ENCODE data around the gene MRPS23. TPM values are rescaled to one million over a fixed set of nuclear protein-coding genes. Genes with fewer than 3 reads are reported as not detected.

Gene MRPS23
- total and polyA plus RNA-seq, 2 of the 8 experiments (the other 6 are each of a cell fraction or from before 2014, with no cell fraction given), result 38.6 to 60.4 TPM

- Histone ChIP-seq H4K8ac (ENCODE audit: extremely low read depth, insufficient read depth, low read length) (no peak overlapping the region), H3K4me1 (replicated peaks in 1 of 4; ENCODE audit: control insufficient read depth in 3 of 4, insufficient read depth in 4 of 4, low read length in 3 of 4) (peaks cover 0 to 7% (median 3%) of the 10 kb centered on the region in 4 experiments; a peak in 3 of 7 replicates), H3K23ac (ENCODE audit: insufficient read length) (no peak overlapping the region), H3K4me3 (ENCODE audit: extremely low read depth in 1 of 4, insufficient read depth in 2 of 4, low read depth in 3 of 4, low read length in 4 of 4) (no peak overlapping the region), H2BK12ac (ENCODE audit: low read depth, low read length) (no peak overlapping the region), H2AK5ac (ENCODE audit: low read depth, low read length) (no peak overlapping the region), H3K79me2 (ENCODE audit: control insufficient read depth in 1 of 2, insufficient read depth in 2 of 2, low read length in 2 of 2) (peaks cover 0 to 11% of the 10 kb centered on the region in 2 experiments; a peak in 2 of 4 replicates), H2BK120ac (replicated peaks; ENCODE audit: low read depth, low read length) (no peak overlapping the region), H3K56ac (replicated peaks; ENCODE audit: insufficient read length, low read depth, low read length) (no peak overlapping the region), H4K91ac (replicated peaks; ENCODE audit: insufficient read length, low read length) (peak overlapping the region; percentile 26), H2BK5ac (ENCODE audit: low read depth, low read length) (no peak overlapping the region), H3K27ac (ENCODE audit: low read depth, low read length) (no peak overlapping the region), H2BK20ac (ENCODE audit: low read length) (no peak overlapping the region), H3K4me2 (ENCODE audit: insufficient read depth in 1 of 2, low read depth in 2 of 2, low read length in 2 of 2) (no peak overlapping the region), H2AFZ (ENCODE audit: low read length) (no peak overlapping the region), H3K36me3 (ENCODE audit: control insufficient read depth in 2 of 4, insufficient read depth in 4 of 4, low read length in 3 of 4) (no peaks in the 10 kb centered on the region; a peak in 1 of 8 replicates), H3K23me2 (ENCODE audit: low read depth, low read length) (peaks cover 9% of the 10 kb centered on the region), H3K79me1 (ENCODE audit: low read depth, low read length) (peaks cover 3% of the 10 kb centered on the region), H2BK15ac (ENCODE audit: low read length) (no peak overlapping the region), H3K9ac (replicated peaks in 1 of 4; ENCODE audit: extremely low read depth in 1 of 4, low read depth in 3 of 4, low read length in 3 of 4) (no peak overlapping the region), H3K27me3 (replicated peaks in 1 of 4; ENCODE audit: control insufficient read depth in 3 of 4, extremely low read depth in 1 of 4, insufficient read depth in 3 of 4, low read length in 3 of 4) (no peaks in the 10 kb centered on the region), H3K9me3 (ENCODE audit: insufficient read depth in 2 of 2, low read depth in 1 of 2, low read length in 1 of 2) (no peaks in the 10 kb centered on the region), H3K18ac (ENCODE audit: extremely low read depth, low read length) (no peak overlapping the region), H3K4ac (replicated peaks; ENCODE audit: insufficient read length, low read depth, low read length) (no peak overlapping the region), H4K20me1 (replicated peaks in 1 of 2; ENCODE audit: control insufficient read depth in 1 of 2, insufficient read depth in 2 of 2, low read length in 2 of 2) (no peaks in the 10 kb centered on the region), H4K5ac (ENCODE audit: insufficient read length, low read depth, low read length) (no peak overlapping the region), H3K14ac (ENCODE audit: insufficient read length) (no peak overlapping the region)
- WGBS, 2 experiments (ENCODE audit: extremely low coverage in 1 of 2, insufficient coverage in 1 of 2, insufficient read length in 1 of 2, insufficient replicate concordance in 2 of 2, low coverage in 1 of 2, low lambda C conversion rate in 2 of 2, missing lambda C conversion rate in 1 of 2), result 93% methylated on average over 8 of the region's 8 CpGs; no CpG with 5 or more reads in 1 of the 2 experiments
- no peak for FAIRE-seq
- ChIA-PET POLR2A (ENCODE audit: partially characterized antibody) (interaction anchor here (0.8 to 32.5 kb wide), 2 partner anchors 27 to 144 kb away, joined by 3 to 672 read pairs; partner anchors contain the start of genes SRSF1 and VEZF1), CTCF (ENCODE audit: partially characterized antibody) (interaction anchor here (0.8 to 19.8 kb wide), 11 partner anchors 10 to 259 kb away, joined by 3 to 384 read pairs (median 73); partner anchors contain the start of genes CUEDC1 and SRSF1)
- DNase-seq (ENCODE audit: low read depth in 1 of 2, low spot score in 2 of 2), result no peak
- no peak for TF ChIP-seq RBBP5 (IDR thresholded peaks at IDR 0.05; ENCODE audit: borderline replicate concordance, low read depth, low read length)
- no peak for TF ChIP-seq PHF8 (conservative IDR thresholded peaks at IDR 0.05; ENCODE audit: low read depth, low read length)
- no peak for TF ChIP-seq CHD2 (IDR thresholded peaks at IDR 0.05; ENCODE audit: low read length)
- TF ChIP-seq KDM4A (IDR thresholded peaks at IDR 0.05; ENCODE audit: low read depth, low read length, severe bottlenecking), result no peak
- no peak for TF ChIP-seq EGR1 (IDR thresholded peaks at IDR 0.05; ENCODE audit: borderline replicate concordance, low read depth, low read length)
- TF ChIP-seq POLR2AphosphoS5 (IDR thresholded peaks at IDR 0.05; ENCODE audit: low read depth, low read length), result no peak
- no peak for TF ChIP-seq TAF1 (IDR thresholded peaks at IDR 0.05; ENCODE audit: low read depth, low read length)
- TF ChIP-seq POU5F1 (IDR thresholded peaks at IDR 0.05; ENCODE audit: low read depth, low read length), result no peak
- no peak for TF ChIP-seq HDAC6 (IDR thresholded peaks at IDR 0.05; ENCODE audit: low read depth, low read length)
- TF ChIP-seq MAX (IDR thresholded peaks at IDR 0.05), result no peak
- TF ChIP-seq FOSL1 (IDR thresholded peaks at IDR 0.05; ENCODE audit: insufficient read depth, low read depth, low read length), result no peak
- TF ChIP-seq JUND (IDR thresholded peaks at IDR 0.05; ENCODE audit: low read length), result no peak
Measured at GRCh38 chr17:57853695-57854094, 3.9 kb upstream of the MRPS23 start.
